K562 (cell line): ENCODE results near the gene KRTAP1-3. TPM values are rescaled to one million over a fixed set of nuclear protein-coding genes. Genes with fewer than 3 reads are reported as not detected.
"Not testable (repeated sequence)": the region's sequence is repeated elsewhere in the genome, so short reads cannot be mapped to it uniquely, and the experiment has no call there.

Source experiments
- ATAC-seq: fragments of 200-7000 bp; cut with Tn5 transposase; 3 replicates; pipeline ENCODE4 v1.9.1; 2020; ENCODE audit warnings: moderate library complexity
- BruUV-seq: library from RNA; stranded (reverse); fragments of 400-500 nt; replicated peaks from 2 replicates; lab custom pipeline; 2021; lab: Mats Ljungman, UMichigan
- CTCF ChIA-PET: fragments of 300-600 bp; formaldehyde crosslinking; extraction: SDS; loops from one replicate; lab custom pipeline; 2021; ENCODE audit warnings: low intra/inter-chr PET ratio; lab: Yijun Ruan, JAX
- POLR2A ChIA-PET: fragments of 300-600, 350-650 bp; sonication (Branson Sonifier 250); formaldehyde crosslinking; extraction: SDS; loops from one replicate; lab custom pipeline; 2021; ENCODE audit warnings: antibody characterized with exemption, inconsistent platforms; lab: Yijun Ruan, JAX
- DNase-seq, 4 experiments: peaks; one replicate each; pipeline versions ENCODE4 v3.0.0 to v3.0.0-alpha.2; 2011 to 2018; ENCODE audit warnings: low spot score in 3 of 4, mixed read lengths in 3 of 4; ENCODE audit errors: extremely low read depth in 1 of 4
- FAIRE-seq: peaks from 2 replicates; lab custom pipeline; 2011; peaks lifted over from hg19 to GRCh38; lab: Jason Lieb, UNC
- H2AFZ ChIP-seq: 2 replicates; pipeline ENCODE4 v1.6.0; 2011; ENCODE audit warnings: low read depth, low read length, control low read depth, inconsistent platforms
- H3K27ac ChIP-seq: fragments of 200-600 bp; 3 replicates; pipeline ENCODE4 v1.8.0; 2011; ENCODE audit warnings: low read depth, mild to moderate bottlenecking, control low read depth, inconsistent platforms, low read length, moderate library complexity, mixed read lengths; ENCODE audit errors: extremely low read depth
- H3K27me3 ChIP-seq, 2 experiments: fragments of 300-600 bp in 1 of 2; 2 replicates in 1 of 2; 3 replicates in 1 of 2; pipeline versions ENCODE4 v1.6.0 to v1.8.0; 2011; ENCODE audit warnings: inconsistent platforms in 2 of 2, low read length in 2 of 2, mild to moderate bottlenecking in 1 of 2, mixed read lengths in 1 of 2, moderate library complexity in 1 of 2; ENCODE audit not compliant: control insufficient read depth in 2 of 2, insufficient read depth in 2 of 2
- H3K36me3 ChIP-seq: fragments of 300-600 bp; 3 replicates; pipeline ENCODE4 v1.8.0; 2011; ENCODE audit warnings: mild to moderate bottlenecking, low read length, inconsistent platforms; ENCODE audit not compliant: control insufficient read depth, insufficient read depth
- H3K4me1 ChIP-seq, 2 experiments: fragments of 200-600 bp in 1 of 2; replicated peaks in 1 of 2; 2 replicates in 1 of 2; 3 replicates in 1 of 2; pipeline versions ENCODE4 v1.5.1 to v1.8.0; 2011; ENCODE audit warnings: inconsistent platforms in 2 of 2, low read length in 2 of 2, mild to moderate bottlenecking in 1 of 2, mixed read lengths in 1 of 2, moderate library complexity in 1 of 2; ENCODE audit not compliant: control insufficient read depth in 2 of 2, insufficient read depth in 2 of 2
- H3K4me2 ChIP-seq: 2 replicates; pipeline ENCODE4 v1.6.1; 2011; ENCODE audit warnings: low read length, control low read depth, inconsistent platforms, mixed read lengths; ENCODE audit not compliant: insufficient read depth
- H3K4me3 ChIP-seq: fragments of 200-600 bp; sonication (generic), shearing (Covaris generic); 2 replicates; pipeline ENCODE4 v1.5.1; 2016; ENCODE audit warnings: control low read depth, inconsistent platforms
- H3K79me2 ChIP-seq: fragments of 200-600 bp; 3 replicates; pipeline ENCODE4 v1.8.0; 2011; ENCODE audit warnings: low read length, inconsistent platforms; ENCODE audit not compliant: control insufficient read depth, insufficient read depth
- H3K9ac ChIP-seq, 2 experiments: 2 replicates each; pipeline versions ENCODE4 v1.6.0 to v1.6.1; 2011; ENCODE audit warnings: low read depth in 2 of 2, low read length in 2 of 2, control low read depth in 1 of 2, inconsistent platforms in 1 of 2, mild to moderate bottlenecking in 1 of 2, mixed read lengths in 1 of 2; ENCODE audit not compliant: insufficient read depth in 1 of 2
- H3K9me1 ChIP-seq: one replicate; pipeline ENCODE4 v1.6.0; 2011; ENCODE audit warnings: inconsistent platforms, mild to moderate bottlenecking, low read length, moderate library complexity; ENCODE audit not compliant: control insufficient read depth, insufficient read depth
- H3K9me3 ChIP-seq: replicated peaks from 2 replicates; pipeline ENCODE4 v1.5.1; 2011; ENCODE audit warnings: low read depth, low read length, inconsistent platforms; ENCODE audit not compliant: control insufficient read depth, insufficient read depth
- H4K20me1 ChIP-seq: replicated peaks from 2 replicates; pipeline ENCODE4 v1.6.1; 2011; ENCODE audit warnings: low read length, inconsistent platforms, mixed read lengths; ENCODE audit not compliant: control insufficient read depth, insufficient read depth
- DACH1 ChIP-seq: fragments of 450-650 bp; IDR thresholded peaks from 2 replicates; pipeline ENCODE4 v1.6.1; 2018; ENCODE audit not compliant: partially characterized antibody
- EP400 ChIP-seq: fragments of 450-650 bp; IDR thresholded peaks from 2 replicates; pipeline ENCODE4 v1.6.1; 2017; ENCODE audit warnings: antibody characterized with exemption, mild to moderate bottlenecking, moderate library complexity
- ETV1 ChIP-seq: fragments of 450-650 bp; conservative IDR thresholded peaks from 2 replicates; pipeline ENCODE4 v1.6.1; 2016; ENCODE audit warnings: missing genetic modification characterization, control low read depth, low read depth, missing compliant biosample characterization
- GTF3C2 ChIP-seq: IDR thresholded peaks from 3 replicates; pipeline ENCODE4 v1.6.1; 2011; ENCODE audit warnings: borderline replicate concordance, mild to moderate bottlenecking, moderate library complexity; ENCODE audit not compliant: insufficient read length; ENCODE audit errors: extremely low read depth
- NONO ChIP-seq, 2 experiments: fragments of 200-400 bp in 1 of 2; fragments of 450-650 bp in 1 of 2; formaldehyde crosslinking in 1 of 2; IDR thresholded peaks; 2 replicates each; pipeline ENCODE4 v1.6.1; 2017; ENCODE audit warnings: low read depth in 2 of 2, mild to moderate bottlenecking in 2 of 2, moderate library complexity in 2 of 2, low read length in 1 of 2
- ZFP1 ChIP-seq: fragments of 450-650 bp; formaldehyde crosslinking; IDR thresholded peaks from 2 replicates; pipeline ENCODE4 v1.4.0; 2020; ENCODE audit warnings: mild to moderate bottlenecking, mixed read lengths
- ZNF830 ChIP-seq: fragments of 250-450 bp; sonication (Bioruptor Pico); IDR thresholded peaks from 2 replicates; pipeline ENCODE4 v1.5.0; 2021; ENCODE audit warnings: mild to moderate bottlenecking
- WGBS: fragments of 100-300 bp; shearing (Covaris generic); methylation state at CpG from one replicate; pipeline ENCODE4 v1.1.6; 2016; ENCODE audit warnings: low coverage, mixed read lengths; ENCODE audit not compliant: insufficient coverage; ENCODE audit errors: missing lambda C conversion rate; 5-methylcytosine and 5-hydroxymethylcytosine counted together
- in situ Hi-C: fragments of 300-500 bp; cut with MboI; formaldehyde crosslinking; loops from 4 replicates; pipeline ENCODE4 v1.15.0; 2018; ENCODE audit warnings: inconsistent platforms, mixed read lengths
- intact Hi-C: fragments of 100-400 bp; cut with micrococcal nuclease; formaldehyde crosslinking; loops from 2 replicates; pipeline ENCODE4 v1.14.2; 2022
- polyA plus RNA-seq, 8 experiments: library from polyadenylated mRNA; depleted of rRNA in 4 of 8; stranded (reverse) in 5 of 8; unstranded in 3 of 8; fragments of >200 nt; fragmentation: Nextera tagmentation in 2 of 8; fragmentation: Illumina TruSeq in 1 of 8; extraction: Ambion mirVana in 2 of 8; extraction: Trizol in 1 of 8; gene quantifications; 2 replicates each; pipeline versions ENCODE4 v1.2.1 to v1.2.3, GENCODE V29; 2011 to 2014; ENCODE audit warnings: inconsistent platforms in 1 of 8, missing spikeins in 1 of 8
- total RNA-seq, 7 experiments: library from RNA; depleted of rRNA in 6 of 7; stranded (reverse); fragments of >200 nt in 6 of 7; fragmentation: Illumina TruSeq in 2 of 7; extraction: Trizol in 2 of 7; gene quantifications; 2 replicates each; pipeline versions ENCODE4 v1.2.1 to v1.2.3, GENCODE V29; 2011 to 2021; ENCODE audit warnings: low replicate concordance in 1 of 7

Gene KRTAP1-3
- total and polyA plus RNA-seq, 9 of the 15 experiments (the other 6 are each of a cell fraction or from before 2014, with no cell fraction given) = not detected

DNA sequence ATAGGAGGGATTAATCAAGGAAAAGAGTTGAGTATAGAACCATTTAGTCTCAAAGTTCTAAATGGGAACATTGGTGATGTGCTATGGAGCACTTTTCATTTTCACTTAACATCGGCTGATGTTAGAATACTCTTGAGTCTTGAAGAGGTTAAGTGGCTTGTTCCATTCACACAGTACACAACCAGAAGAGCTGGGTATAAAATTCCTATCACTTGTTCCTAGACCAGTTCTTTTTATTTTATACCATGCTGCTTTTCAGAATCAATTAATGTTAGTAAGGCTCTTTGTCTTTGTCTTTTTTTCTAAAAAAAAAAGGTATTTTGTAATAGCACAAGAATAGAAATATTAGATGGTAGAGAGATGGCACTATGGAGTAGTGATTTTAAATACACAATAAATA lies 8.3 kb upstream of the KRTAP1-3 start:
- BruUV-seq = no TSS peak

GRCh38 chr17:41040783-41041571 lies 6.3 kb upstream of the KRTAP1-3 start, which contains the start of gene KRTAP1-1:
TSS of gene KRTAP1-1 (minus strand) at chr17:41041450. CDS start at chr17:41041397, 53 bp downstream.
- H3K9me1 ChIP-seq, CTCF ChIA-PET, H3K27me3 ChIP-seq, DNase-seq, H3K27ac ChIP-seq, H3K9me3 ChIP-seq, H4K20me1 ChIP-seq, in situ Hi-C loops, intact Hi-C loops, H2AFZ ChIP-seq, H3K4me2 ChIP-seq, ATAC-seq, H3K36me3 ChIP-seq, FAIRE-seq, BruUV-seq, H3K79me2 ChIP-seq, H3K4me3 ChIP-seq, POLR2A ChIA-PET, H3K9ac ChIP-seq, H3K4me1 ChIP-seq: not testable (repeated sequence)
- WGBS = 2% methylated on average over 13 of the region's 14 CpGs

More for the DNA sequence above, 8.3 kb upstream of the KRTAP1-3 start:
- ATAC-seq (no peak), FAIRE-seq (no peak), DNase-seq (no peak)
- CTCF ChIA-PET = no interaction called here
- Histone ChIP-seq H2AFZ (no peak overlapping the region), H3K4me2 (no peak overlapping the region), H3K27ac (no peak overlapping the region), H3K36me3 (no peaks in the 10 kb centered on the region), H3K4me3 (no peak overlapping the region), H3K4me1 (no peaks in the 10 kb centered on the region), H3K79me2 (no peaks in the 10 kb centered on the region), H4K20me1 (no peaks in the 10 kb centered on the region), H3K27me3 (peaks cover 0 to 2% of the 10 kb centered on the region in 2 experiments; a peak in 2 of 5 replicates), H3K9me1 (no peaks in the 10 kb centered on the region), H3K9me3 (no peaks in the 10 kb centered on the region; the same call in 1 of the 2 replicates), H3K9ac (no peak overlapping the region)
- 5% methylated on average over 1 of the region's 1 CpG for WGBS
- in situ Hi-C loops = no loop called here
- intact Hi-C loops = no loop called here
- TF ChIP-seq NONO (IDR thresholded peaks at IDR 0.05; ENCODE audit: low read depth in 2 of 2, low read length in 1 of 2) (no peak), GTF3C2 (no peak), EP400 (no peak), ZFP1 (CRISPR knock-in tag) (peak; percentile 65; the same call in 1 of the 2 replicates), DACH1 (no peak), ZNF830 (CRISPR knock-in tag) (no peak), ETV1 (no peak)
- POLR2A ChIA-PET = no interaction called here
